K562 treated with DMSO at 1 percent for 48 hours (cell line): ENCODE measurements around the gene ACSM2A. TPM values are rescaled to one million over a fixed set of nuclear protein-coding genes. Genes with fewer than 3 reads are reported as not detected.

Source experiments
- total RNA-seq: library from RNA; unstranded; fragments of 300-600 nt; gene quantifications from 2 replicates; pipeline ENCODE4 v1.2.3, GENCODE V29; 2022; ENCODE audit warnings: low replicate concordance; ENCODE audit errors: extremely low read depth

The ACSM2A gene
- not detected in 2 replicates for total RNA-seq

DNA sequence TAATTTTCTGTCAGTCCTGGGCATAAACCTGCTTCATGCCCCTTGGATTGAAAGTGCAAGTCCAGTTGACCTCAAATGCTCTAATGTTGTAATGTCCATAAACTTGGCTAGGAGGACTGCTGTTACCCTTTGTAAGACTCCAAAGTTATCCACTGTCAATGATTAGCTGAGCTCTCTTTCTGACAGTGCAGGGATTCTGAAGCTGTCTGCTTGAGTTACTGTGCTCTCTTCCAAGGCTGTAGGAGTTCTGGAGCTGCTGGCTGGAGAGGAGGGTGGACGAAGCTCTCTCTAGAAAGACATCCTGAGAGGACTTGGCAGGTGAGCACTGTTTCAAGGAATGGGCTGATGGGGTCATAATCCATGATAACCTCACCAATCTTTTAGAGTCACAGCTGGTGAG, at the start of gene ACSM2A:
Gene ACSM2A, plus strand, starts transcription at position 158 of the 400 bp plus-strand sequence. CDS start 8,594 bp downstream, outside the sequence.

DNA sequence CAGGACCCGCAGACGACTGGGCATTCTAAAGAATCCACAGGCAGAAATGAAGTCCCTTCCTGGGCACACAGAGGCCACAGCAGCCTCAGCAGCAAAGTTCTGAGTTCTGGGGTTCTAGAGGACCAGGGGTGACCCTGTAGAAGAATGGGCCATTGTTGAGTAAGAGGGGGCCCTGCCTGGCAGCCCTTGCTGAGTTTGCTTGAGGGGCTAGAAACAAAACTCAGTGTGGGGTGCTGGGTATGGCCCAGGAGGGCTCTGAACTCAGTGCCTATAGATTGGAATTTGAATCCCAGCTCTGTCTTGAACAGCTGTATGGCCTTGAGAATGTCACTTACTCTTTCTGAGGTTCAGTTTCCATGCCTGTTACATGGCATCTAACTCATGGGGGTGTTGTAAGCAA, 46.7 kb upstream of the ACSM2A start, which contains the start of gene PDILT:
Gene PDILT, minus strand, starts transcription at position 101 of the 400 bp plus-strand sequence. CDS start 5,437 bp downstream, outside the sequence.

DNA sequence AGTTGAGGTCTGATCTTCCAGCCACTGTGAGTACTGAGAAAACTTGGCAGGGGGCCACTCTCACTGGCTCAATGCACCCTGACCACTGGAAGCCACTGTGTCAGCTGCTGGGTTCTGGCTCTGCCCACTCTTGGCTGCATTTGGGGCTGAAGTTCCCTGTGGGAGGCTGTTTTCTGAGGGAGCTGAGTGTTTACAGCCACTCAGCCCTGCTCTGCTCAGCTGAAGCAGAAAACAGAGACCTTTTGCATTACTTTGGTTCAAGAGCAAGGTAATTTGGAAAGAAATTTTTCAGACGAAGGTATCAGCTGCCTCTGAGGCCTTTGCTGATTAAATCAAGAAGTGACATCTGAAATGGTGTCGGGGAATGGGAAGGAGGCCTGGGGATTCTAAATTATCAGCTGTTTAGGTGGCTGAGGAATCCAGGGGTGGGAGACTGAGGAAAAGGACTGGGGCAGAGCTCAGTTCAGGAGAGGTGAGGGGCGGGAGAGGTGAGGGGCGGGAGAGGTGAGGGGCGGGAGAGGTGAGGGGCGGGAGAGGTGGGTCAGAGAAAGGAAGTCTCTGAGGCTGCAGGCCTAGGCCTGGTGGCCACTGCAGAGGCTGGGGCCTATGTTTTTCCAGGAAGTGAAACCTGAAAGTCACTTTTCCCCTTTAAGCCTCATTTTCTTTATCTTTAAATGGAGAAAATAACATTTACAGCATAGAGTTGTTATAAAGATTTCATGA, 41.8 kb upstream of the ACSM2A start, which contains the start of gene ACSM5:
Gene ACSM5, plus strand, starts transcription at position 137 of the 723 bp plus-strand sequence. CDS start 1,951 bp downstream, outside the sequence.

Other genes with a start within 250 kb of the ACSM2A start
- gene GP2, start 124.0 kb upstream of the ACSM2A start, total RNA-seq, result not detected in 2 replicates
- gene UMOD, start 98.8 kb upstream of the ACSM2A start, total RNA-seq, result not detected in 2 replicates
- gene PDILT, start 46.8 kb upstream of the ACSM2A start, total RNA-seq, result not detected in 2 replicates
- gene ACSM5, start 42.0 kb upstream of the ACSM2A start, total RNA-seq, result not detected in 2 replicates
- not detected in 2 replicates for gene ACSM2B, start 124.8 kb downstream of the ACSM2A start, total RNA-seq
- gene ACSM1, start 246.2 kb downstream of the ACSM2A start, total RNA-seq, result not detected in 2 replicates